Coronary artery (tissue), 2 donors: ENCODE results near the gene STEAP4.

Experiments used
- DNase-seq: peaks from one replicate; pipeline ENCODE4 v3.0.0-alpha.2; 2017; ENCODE audit warnings: low spot score
- H3K27ac ChIP-seq, 2 donors: fragments of 200-600 bp; sonication (generic); one replicate each; pipeline ENCODE4 v1.5.1; 2016 to 2019
- H3K4me3 ChIP-seq: fragments of 200-600 bp; sonication (generic); 2 replicates; pipeline ENCODE4 v1.5.1; 2016; ENCODE audit warnings: mild to moderate bottlenecking, moderate library complexity
- CTCF ChIP-seq: fragments of 200-600 bp; sonication (generic); IDR thresholded peaks from one replicate; pipeline ENCODE4 v1.5.1; 2019; ENCODE audit warnings: antibody characterized with exemption

Gene STEAP4

GRCh38 chr7:88344271-88344670, 37.6 kb upstream of the STEAP4 start:
- no peak for DNase-seq
- no peak overlapping the region for H3K4me3 ChIP-seq
- TF ChIP-seq CTCF, result no peak

GRCh38 chr7:88339195-88339922, 32.7 kb upstream of the STEAP4 start:
- Histone ChIP-seq H3K27ac (no peak overlapping the region), H3K4me3 (no peak overlapping the region)
- no peak for TF ChIP-seq CTCF
- no peak for DNase-seq

More at GRCh38 chr7:88344271-88344670, 37.6 kb upstream of the STEAP4 start:
- no peak overlapping the region for H3K27ac ChIP-seq

- TF ChIP-seq CTCF, result no peak
- DNase-seq, result no peak
- Histone ChIP-seq H3K4me3 (no peak overlapping the region), H3K27ac (no peak overlapping the region)
Measured at GRCh38 chr7:88338503-88338902, 31.8 kb upstream of the STEAP4 start.

GRCh38 chr7:88337572-88337971, 30.9 kb upstream of the STEAP4 start:
- no peak for TF ChIP-seq CTCF
- DNase-seq, result no peak
- H3K27ac ChIP-seq, result no peak overlapping the region
- H3K4me3 ChIP-seq, result no peak overlapping the region

- H3K4me3 ChIP-seq, result no peak overlapping the region
- DNase-seq, result no peak
- no peak for TF ChIP-seq CTCF
- no peak overlapping the region for H3K27ac ChIP-seq
Measured at GRCh38 chr7:88331322-88331721, 24.6 kb upstream of the STEAP4 start.

- no peak overlapping the region for H3K4me3 ChIP-seq
- TF ChIP-seq CTCF, result no peak
- H3K27ac ChIP-seq, result no peak overlapping the region
- DNase-seq, result no peak
Measured at GRCh38 chr7:88329532-88330463, 23.1 kb upstream of the STEAP4 start.
